Gastroesophageal sphincter (tissue), 4 donors: ENCODE results near the gene NTN5. TPM values are rescaled to one million over a fixed set of nuclear protein-coding genes. Genes with fewer than 3 reads are reported as not detected.
A peak's percentile ranks its signal among the peaks of the same experiment; 100 is the strongest.

ENCODE experiments used
- ATAC-seq: fragments of 150-250 bp; one replicate; pipeline ENCODE4 v1.9.1; 2016; ENCODE audit warnings: mild to moderate bottlenecking, moderate library complexity
- H3K27ac ChIP-seq, 4 donors: fragments of 200-600 bp; sonication (generic) in 3 of 4; 1 replicate in 3 of 4; 2 replicates in 1 of 4; pipeline ENCODE4 v1.5.1; 2016 to 2019
- H3K27me3 ChIP-seq: fragments of 200-600 bp; sonication (generic); one replicate; pipeline ENCODE4 v1.5.1; 2019
- H3K36me3 ChIP-seq, 2 donors: fragments of 200-600 bp; sonication (generic); one replicate each; pipeline ENCODE4 v1.5.1; 2019; ENCODE audit warnings: control low read depth in 1 of 2
- H3K4me1 ChIP-seq, 3 donors: fragments of 200-600 bp; sonication (generic); 1 replicate in 2 of 3; 2 replicates in 1 of 3; pipeline ENCODE4 v1.5.1; 2016 to 2019; ENCODE audit warnings: control low read depth in 2 of 3
- H3K4me3 ChIP-seq, 2 donors: fragments of 200-600 bp; sonication (generic); one replicate each; pipeline ENCODE4 v1.5.1; 2019; ENCODE audit warnings: mild to moderate bottlenecking in 1 of 2, moderate library complexity in 1 of 2
- H3K9me3 ChIP-seq, 3 donors: fragments of 200-600 bp; sonication (generic); one replicate each; pipeline ENCODE4 v1.5.1; 2017 to 2019; ENCODE audit warnings: control low read depth in 2 of 3
- EP300 ChIP-seq: sonication (generic); formaldehyde crosslinking; IDR thresholded peaks from one replicate; pipeline ENCODE4 v1.6.1; 2017; ENCODE audit warnings: antibody characterized with exemption, mild to moderate bottlenecking
- POLR2A ChIP-seq, 2 donors: fragments of 450-650 bp; IDR thresholded peaks; one replicate each; pipeline ENCODE4 v1.6.1; 2017; ENCODE audit warnings: antibody characterized with exemption in 2 of 2, mild to moderate bottlenecking in 2 of 2, moderate library complexity in 1 of 2
- POLR2AphosphoS5 ChIP-seq: sonication (generic); formaldehyde crosslinking; IDR thresholded peaks from one replicate; pipeline ENCODE4 v1.6.1; 2017; ENCODE audit warnings: antibody characterized with exemption
- WGBS, 2 donors: methylation state at CpG; one replicate each; pipeline ENCODE4 v1.1.5; 2018; ENCODE audit warnings: low coverage in 1 of 2; 5-methylcytosine and 5-hydroxymethylcytosine counted together
- total RNA-seq, 4 donors: library from RNA; depleted of rRNA; stranded (reverse); fragments of >200 nt; gene quantifications; one replicate each; pipeline ENCODE4 v1.1.0, GENCODE V29; 2016
- TF ChIP-seq, protein P1 (sequence below), 4 experiments: fragments of 200-600 bp in 2 of 4; fragments of 450-650 bp in 2 of 4; sonication (generic) in 1 of 4; IDR thresholded peaks; one replicate each; pipeline ENCODE4 v1.5.1; 2017 to 2019; ENCODE audit warnings: antibody characterized with exemption in 4 of 4, mild to moderate bottlenecking in 2 of 4, moderate library complexity in 2 of 4

The NTN5 gene
- total RNA-seq, 4 donors from 2014 or later: 0.78 to 2.3 (median 1.1) TPM; not detected in 1

DNA sequence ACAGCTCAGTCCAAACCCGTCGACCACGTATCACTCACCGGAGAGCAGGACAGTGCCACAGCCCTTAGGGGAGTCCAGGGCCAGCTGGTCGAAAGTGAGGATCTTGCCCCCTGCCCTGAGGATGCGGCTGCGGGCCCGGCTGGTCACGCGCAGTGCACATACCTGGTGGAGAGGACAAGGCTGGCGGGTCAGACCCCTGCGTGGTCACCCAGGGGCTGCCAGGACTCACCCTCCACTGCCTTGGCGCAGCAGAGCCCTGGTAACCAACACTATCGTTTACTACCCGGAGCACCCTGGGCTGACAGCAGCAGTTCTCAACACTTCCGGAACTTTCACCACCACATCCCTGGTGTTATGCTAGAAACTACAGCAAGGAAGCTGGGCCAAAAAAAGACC is 56.8 kb downstream of the NTN5 start:
- H3K27ac ChIP-seq: no peak overlapping the region
- no peak overlapping the region for H3K4me3 ChIP-seq
- peaks cover 2 to 58% (median 14%) of the 10 kb centered on the region in 3 donors for H3K4me1 ChIP-seq
- ATAC-seq: no peak
- 47% methylated on average over 3 of the region's 16 CpGs; no CpG with 5 or more reads in 1 of the 2 donors for WGBS, 2 donors
- TF ChIP-seq EP300: no peak
- no peak for TF ChIP-seq POLR2A (IDR thresholded peaks at IDR 0.05)
- no peak for TF ChIP-seq POLR2AphosphoS5
- TF ChIP-seq, protein P1, sequence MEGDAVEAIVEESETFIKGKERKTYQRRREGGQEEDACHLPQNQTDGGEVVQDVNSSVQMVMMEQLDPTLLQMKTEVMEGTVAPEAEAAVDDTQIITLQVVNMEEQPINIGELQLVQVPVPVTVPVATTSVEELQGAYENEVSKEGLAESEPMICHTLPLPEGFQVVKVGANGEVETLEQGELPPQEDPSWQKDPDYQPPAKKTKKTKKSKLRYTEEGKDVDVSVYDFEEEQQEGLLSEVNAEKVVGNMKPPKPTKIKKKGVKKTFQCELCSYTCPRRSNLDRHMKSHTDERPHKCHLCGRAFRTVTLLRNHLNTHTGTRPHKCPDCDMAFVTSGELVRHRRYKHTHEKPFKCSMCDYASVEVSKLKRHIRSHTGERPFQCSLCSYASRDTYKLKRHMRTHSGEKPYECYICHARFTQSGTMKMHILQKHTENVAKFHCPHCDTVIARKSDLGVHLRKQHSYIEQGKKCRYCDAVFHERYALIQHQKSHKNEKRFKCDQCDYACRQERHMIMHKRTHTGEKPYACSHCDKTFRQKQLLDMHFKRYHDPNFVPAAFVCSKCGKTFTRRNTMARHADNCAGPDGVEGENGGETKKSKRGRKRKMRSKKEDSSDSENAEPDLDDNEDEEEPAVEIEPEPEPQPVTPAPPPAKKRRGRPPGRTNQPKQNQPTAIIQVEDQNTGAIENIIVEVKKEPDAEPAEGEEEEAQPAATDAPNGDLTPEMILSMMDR (IDR thresholded peaks at IDR 0.05): no peak
- peaks cover 0 to 40% of the 10 kb centered on the region in 2 donors for H3K36me3 ChIP-seq
- H3K9me3 ChIP-seq: no peaks in the 10 kb centered on the region
- no peaks in the 10 kb centered on the region for H3K27me3 ChIP-seq

DNA sequence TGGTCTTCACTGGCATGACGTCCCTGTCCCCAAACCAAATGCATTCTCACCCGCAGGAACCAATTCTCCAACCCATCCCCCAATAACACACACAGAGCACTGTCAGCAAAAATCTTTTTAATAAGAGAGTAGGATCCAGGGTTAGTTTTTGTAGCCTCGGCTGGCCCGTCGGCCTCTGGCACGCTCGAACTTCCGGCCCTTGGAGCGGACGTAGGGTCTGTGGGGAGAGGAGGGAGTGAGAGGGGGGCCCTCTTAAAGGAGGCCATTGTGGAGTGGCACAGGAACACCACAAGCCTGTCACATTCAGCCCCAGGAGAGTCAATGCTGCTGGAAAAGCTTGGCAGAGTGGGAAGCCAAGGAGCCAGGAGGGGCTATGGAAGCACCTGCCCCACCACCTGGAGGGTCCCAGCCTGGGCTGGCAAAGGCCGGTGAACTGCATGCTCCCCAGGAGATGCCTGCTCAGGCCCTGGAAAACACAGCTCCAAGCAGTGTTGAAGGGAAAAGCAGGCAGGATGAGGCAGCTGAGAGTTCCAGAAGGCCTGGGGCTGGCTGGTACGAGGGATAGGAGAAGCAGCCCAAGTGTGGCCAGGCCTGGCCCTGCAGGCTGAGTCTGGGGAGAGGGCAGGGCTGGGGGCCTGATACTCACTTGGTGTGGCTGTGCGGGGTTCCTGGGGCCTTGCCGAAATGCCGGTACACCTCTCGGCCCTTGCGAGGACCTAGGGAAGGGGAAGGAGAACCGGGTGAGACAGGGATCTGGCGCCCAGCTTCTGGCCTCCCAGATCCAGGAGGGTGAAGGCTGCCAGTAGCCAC is 57.4 kb downstream of the NTN5 start:
- H3K4me3 ChIP-seq: no peak overlapping the region
- 43 to 78% methylated on average over 5 to 8 of the region's 19 CpGs for WGBS, 2 donors
- TF ChIP-seq, protein P1 (IDR thresholded peaks at IDR 0.05): no peak
- TF ChIP-seq POLR2A (IDR thresholded peaks at IDR 0.05) (no peak), POLR2AphosphoS5 (no peak), EP300 (no peak)
- H3K9me3 ChIP-seq: no peaks in the 10 kb centered on the region
- ATAC-seq: no peak
- peak overlapping the region in 1 of 4 donors; percentile 33 for H3K27ac ChIP-seq
- peaks cover 2 to 52% (median 14%) of the 10 kb centered on the region in 3 donors for H3K4me1 ChIP-seq
- no peaks in the 10 kb centered on the region for H3K27me3 ChIP-seq
- H3K36me3 ChIP-seq: peaks cover 0 to 34% of the 10 kb centered on the region in 2 donors

DNA sequence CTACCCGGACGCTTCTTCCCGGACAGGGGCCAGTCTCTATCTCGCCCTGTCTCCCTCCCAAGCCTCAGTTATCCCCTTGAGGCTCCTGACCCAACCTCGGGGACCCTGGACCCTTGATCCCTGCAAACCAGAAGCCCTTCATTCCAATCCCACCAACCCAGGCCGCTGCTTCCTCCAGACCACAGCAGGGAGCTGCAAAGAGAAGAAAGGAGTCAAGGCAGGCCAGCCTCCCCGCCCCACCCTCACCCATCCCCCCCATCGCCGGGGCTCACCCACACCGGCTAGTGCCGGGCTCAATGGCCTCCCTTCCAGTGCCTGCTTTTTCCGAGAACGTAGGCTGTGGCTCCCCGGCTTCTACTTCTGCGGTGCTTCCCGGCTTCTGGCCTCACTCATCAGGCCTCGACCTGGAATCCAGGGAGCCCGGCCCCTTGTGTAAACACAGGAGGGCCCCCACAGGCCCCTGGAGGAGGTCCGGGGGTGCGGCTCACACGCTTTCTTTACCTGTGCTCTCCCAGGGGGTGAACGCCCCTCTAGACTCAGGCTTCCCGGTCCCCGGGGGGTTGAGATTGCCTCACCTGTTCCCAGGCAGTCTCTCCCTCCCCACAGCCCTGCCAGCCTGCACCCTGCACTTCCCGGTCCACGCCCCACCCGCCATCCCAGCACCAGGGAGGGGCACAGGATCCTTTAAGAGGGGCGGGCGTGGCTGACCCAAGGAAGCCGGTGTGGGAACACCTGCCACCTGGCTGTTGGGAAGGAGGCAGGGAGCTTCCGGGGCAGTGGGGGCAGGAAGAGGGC is 58.2 kb downstream of the NTN5 start, which contains the start of gene FAM83E:
FAM83E (minus strand) TSS at position 641 of the 795 bp plus-strand sequence. CDS start 1,704 bp downstream, outside the sequence.
- H3K27me3 ChIP-seq: no peaks in the 10 kb centered on the region
- peaks cover 0 to 34% of the 10 kb centered on the region in 2 donors for H3K36me3 ChIP-seq
- no peak for ATAC-seq
- no CpG with 5 or more reads among the region's 31 CpGs for WGBS, 2 donors
- peaks cover 2 to 44% (median 14%) of the 10 kb centered on the region in 3 donors for H3K4me1 ChIP-seq
- no peaks in the 10 kb centered on the region for H3K9me3 ChIP-seq
- H3K27ac ChIP-seq: peak within 1 kb of the TSS in 1 of 4 donors; percentile 33
- no peak within 1 kb of the TSS for H3K4me3 ChIP-seq
- TF ChIP-seq, protein P1 (IDR thresholded peaks at IDR 0.05): no peak
- TF ChIP-seq POLR2AphosphoS5 (no peak), POLR2A (IDR thresholded peaks at IDR 0.05) (peak in 1 of 2 donors; percentile 23), EP300 (no peak)

DNA sequence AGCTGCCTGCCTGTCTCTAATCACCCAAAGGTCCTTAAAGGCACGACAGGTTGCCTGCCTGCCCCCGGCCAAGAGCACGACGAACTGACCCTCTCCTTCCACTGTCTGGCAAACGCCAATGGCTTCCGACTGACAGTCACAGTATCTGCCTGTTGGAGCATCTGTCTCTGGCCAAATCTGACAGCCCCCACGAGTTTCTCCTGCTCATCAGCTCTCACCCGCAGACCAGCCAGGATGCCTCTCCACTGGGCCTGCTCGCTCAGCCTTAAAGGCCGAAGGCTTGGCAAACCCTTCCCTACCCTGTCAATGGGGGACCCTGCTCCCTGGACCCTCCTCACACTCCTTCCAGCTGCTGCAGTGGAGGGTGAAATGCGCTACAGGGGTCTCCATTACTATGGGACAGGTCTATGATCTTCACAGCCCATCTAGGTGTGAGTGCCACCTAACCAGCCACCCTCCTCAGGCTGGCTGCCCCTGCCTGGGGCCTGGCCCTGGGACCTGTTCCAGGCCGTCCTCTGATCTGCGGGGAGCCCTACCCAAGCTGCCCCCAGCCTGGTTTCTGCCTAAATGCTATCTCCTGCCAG is 58.9 kb downstream of the NTN5 start:
- WGBS, 2 donors: 80 to 85% methylated on average over 4 to 5 of the region's 13 CpGs
- TF ChIP-seq, protein P1 (IDR thresholded peaks at IDR 0.05): no peak
- no peak for TF ChIP-seq EP300
- TF ChIP-seq POLR2A (IDR thresholded peaks at IDR 0.05): no peak
- no peak for TF ChIP-seq POLR2AphosphoS5
- Histone ChIP-seq H3K36me3 (peaks cover 0 to 34% of the 10 kb centered on the region in 2 donors), H3K4me1 (peaks cover 2 to 42% (median 14%) of the 10 kb centered on the region in 3 donors), H3K27me3 (no peaks in the 10 kb centered on the region), H3K4me3 (no peak overlapping the region), H3K27ac (peak overlapping the region in 1 of 4 donors; percentile 33), H3K9me3 (no peaks in the 10 kb centered on the region)
- no peak for ATAC-seq
